ENCODE data around the gene MIXL1.
"Not testable (repeated sequence)": the region's sequence is repeated elsewhere in the genome, so short reads cannot be mapped to it uniquely, and the experiment has no call there.

MIXL1 gene

GRCh38 chr1:226223157-226223785 lies at the start of gene MIXL1:
TSS of gene MIXL1 (plus strand) at chr1:226223664. CDS start at chr1:226223682, 18 bp downstream.
- H3K27ac Mint-ChIP-seq: no peak within 1 kb of the TSS
- DNase-seq (ENCODE audit: low spot score in 2 of 2) (no peak), ATAC-seq (peak; percentile 66)
- H3K36me3 Mint-ChIP-seq: no peaks in the 10 kb centered on the region
- H3K4me3 Mint-ChIP-seq: peak within 1 kb of the TSS; percentile 69
- H3K4me1 Mint-ChIP-seq: no peaks in the 10 kb centered on the region
- H3K9me3 Mint-ChIP-seq: no peaks in the 10 kb centered on the region

GRCh38 chr1:226176870-226177269 lies 46.6 kb upstream of the MIXL1 start:
- DNase-seq (ENCODE audit: low spot score in 2 of 2) (no peak), ATAC-seq (peak; percentile 62)
- no peak overlapping the region for H3K4me3 Mint-ChIP-seq
- H3K9me3 Mint-ChIP-seq: no peaks in the 10 kb centered on the region
- peaks cover 39% of the 10 kb centered on the region for H3K4me1 Mint-ChIP-seq
- H3K27ac Mint-ChIP-seq: peak overlapping the region; percentile 48
- peaks cover 46% of the 10 kb centered on the region for H3K36me3 Mint-ChIP-seq

GRCh38 chr1:226181996-226182714 lies 41.3 kb upstream of the MIXL1 start:
- Mint-ChIP-seq H3K4me3 (no peak overlapping the region), H3K27ac (no peak overlapping the region), H3K9me3 (no peaks in the 10 kb centered on the region), H3K4me1 (peaks cover 57% of the 10 kb centered on the region), H3K36me3 (peaks cover 62% of the 10 kb centered on the region)
- no peak for ATAC-seq
- DNase-seq (ENCODE audit: low spot score in 2 of 2): no peak

GRCh38 chr1:226185141-226186036 lies 38.1 kb upstream of the MIXL1 start:
- no peak for ATAC-seq
- peaks cover 54% of the 10 kb centered on the region for H3K36me3 Mint-ChIP-seq
- H3K27ac Mint-ChIP-seq: peak overlapping the region; percentile 94
- peaks cover 38% of the 10 kb centered on the region for H3K4me1 Mint-ChIP-seq
- peak overlapping the region; percentile 85 for H3K4me3 Mint-ChIP-seq
- no peaks in the 10 kb centered on the region for H3K9me3 Mint-ChIP-seq
- DNase-seq (ENCODE audit: low spot score in 2 of 2): no peak

- H3K4me1 Mint-ChIP-seq: peaks cover 34% of the 10 kb centered on the region
- DNase-seq (ENCODE audit: low spot score in 2 of 2) (peak; percentile 62 to 90), ATAC-seq (peak; percentile 96)
- peaks cover 45% of the 10 kb centered on the region for H3K36me3 Mint-ChIP-seq
- no peaks in the 10 kb centered on the region for H3K9me3 Mint-ChIP-seq
- peak within 1 kb of the TSS; percentile 94 for H3K27ac Mint-ChIP-seq
- peak within 1 kb of the TSS; percentile 85 for H3K4me3 Mint-ChIP-seq
Observed at GRCh38 chr1:226186124-226187018, 37.1 kb upstream of the MIXL1 start, which contains the start of gene ACBD3. TSS of gene ACBD3 (minus strand) at chr1:226186741. CDS start at chr1:226186675, 66 bp downstream.

- Mint-ChIP-seq H3K4me3 (peak overlapping the region; percentile 85), H3K36me3 (peaks cover 39% of the 10 kb centered on the region), H3K4me1 (peaks cover 29% of the 10 kb centered on the region), H3K27ac (peak overlapping the region; percentile 94), H3K9me3 (no peaks in the 10 kb centered on the region)
- no peak for DNase-seq (ENCODE audit: low spot score in 2 of 2)
- no peak for ATAC-seq
Observed at GRCh38 chr1:226187019-226187322, 36.5 kb upstream of the MIXL1 start.

GRCh38 chr1:226187380-226187779 lies 36.1 kb upstream of the MIXL1 start:
- ATAC-seq (no peak), DNase-seq (ENCODE audit: low spot score in 2 of 2) (no peak)
- Mint-ChIP-seq H3K36me3 (peaks cover 35% of the 10 kb centered on the region), H3K4me1 (peaks cover 25% of the 10 kb centered on the region), H3K4me3 (peak overlapping the region; percentile 85), H3K9me3 (no peaks in the 10 kb centered on the region), H3K27ac (peak overlapping the region; percentile 94)

GRCh38 chr1:226195144-226195543 lies 28.3 kb upstream of the MIXL1 start:
- Mint-ChIP-seq H3K27ac (no peak overlapping the region), H3K4me3 (no peak overlapping the region), H3K9me3 (no peaks in the 10 kb centered on the region), H3K4me1 (peaks cover 5% of the 10 kb centered on the region), H3K36me3 (no peaks in the 10 kb centered on the region)
- ATAC-seq: no peak
- DNase-seq (ENCODE audit: low spot score in 2 of 2): no peak

GRCh38 chr1:226199971-226200370 lies 23.5 kb upstream of the MIXL1 start:
- Mint-ChIP-seq H3K9me3 (no peaks in the 10 kb centered on the region), H3K27ac (no peak overlapping the region), H3K4me3 (no peak overlapping the region), H3K36me3 (no peaks in the 10 kb centered on the region), H3K4me1 (peaks cover 5% of the 10 kb centered on the region)
- ATAC-seq: no peak
- no peak for DNase-seq (ENCODE audit: low spot score in 2 of 2)

- DNase-seq (ENCODE audit: low spot score in 2 of 2) (no peak), ATAC-seq (no peak)
Observed at GRCh38 chr1:226201029-226201593, 22.4 kb upstream of the MIXL1 start.

GRCh38 chr1:226202246-226202645 lies 21.2 kb upstream of the MIXL1 start:
- no peak overlapping the region for H3K27ac Mint-ChIP-seq
- H3K4me1 Mint-ChIP-seq: peaks cover under 1% of the 10 kb centered on the region
- no peak overlapping the region for H3K4me3 Mint-ChIP-seq
- DNase-seq (ENCODE audit: low spot score in 2 of 2) (no peak), ATAC-seq (no peak)
- no peaks in the 10 kb centered on the region for H3K9me3 Mint-ChIP-seq
- H3K36me3 Mint-ChIP-seq: no peaks in the 10 kb centered on the region

More at GRCh38 chr1:226201029-226201593, 22.4 kb upstream of the MIXL1 start:
- Mint-ChIP-seq H3K4me1 (peaks cover 5% of the 10 kb centered on the region), H3K27ac (no peak overlapping the region), H3K4me3 (no peak overlapping the region), H3K9me3 (no peaks in the 10 kb centered on the region), H3K36me3 (no peaks in the 10 kb centered on the region)

GRCh38 chr1:226202666-226203065 lies 20.8 kb upstream of the MIXL1 start:
- not testable (repeated sequence) for H3K9me3 Mint-ChIP-seq; H3K27ac Mint-ChIP-seq; H3K4me1 Mint-ChIP-seq; DNase-seq (ENCODE audit: low spot score in 2 of 2); H3K36me3 Mint-ChIP-seq; H3K4me3 Mint-ChIP-seq; ATAC-seq

- Mint-ChIP-seq H3K9me3 (no peaks in the 10 kb centered on the region), H3K36me3 (no peaks in the 10 kb centered on the region), H3K4me1 (no peaks in the 10 kb centered on the region), H3K4me3 (no peak overlapping the region), H3K27ac (no peak overlapping the region)
- ATAC-seq (peak; percentile 62), DNase-seq (ENCODE audit: low spot score in 2 of 2) (no peak)
Observed at GRCh38 chr1:226203240-226203639, 20.2 kb upstream of the MIXL1 start.

GRCh38 chr1:226203655-226204054 lies 19.8 kb upstream of the MIXL1 start:
- DNase-seq (ENCODE audit: low spot score in 2 of 2) (no peak), ATAC-seq (no peak)
- H3K36me3 Mint-ChIP-seq: no peaks in the 10 kb centered on the region
- no peaks in the 10 kb centered on the region for H3K9me3 Mint-ChIP-seq
- H3K4me3 Mint-ChIP-seq: no peak overlapping the region
- no peak overlapping the region for H3K27ac Mint-ChIP-seq
- H3K4me1 Mint-ChIP-seq: no peaks in the 10 kb centered on the region

Measured in stimulated activated effector memory CD8-positive, alpha-beta T cell treated with anti-CD3 and anti-CD28 coated beads, Interleukin-12 subunit alpha, Interleukin-12 subunit beta, amount 100 ng/mL, for 72 hours (primary cell).